SK-N-SH (cell line): ENCODE data around the gene CHST1. TPM values are rescaled to one million over a fixed set of nuclear protein-coding genes. Genes with fewer than 3 reads are reported as not detected.

Experiments
- CTCF ChIA-PET: fragments of 300-600, 350-600 bp; formaldehyde crosslinking; extraction: SDS; loops from one replicate; lab custom pipeline; 2021; lab: Yijun Ruan, JAX
- POLR2A ChIA-PET: fragments of 350-600 bp; sonication (Branson Sonifier 250); formaldehyde crosslinking; extraction: SDS; loops from one replicate; lab custom pipeline; 2020; ENCODE audit warnings: antibody characterized with exemption, inconsistent platforms; lab: Yijun Ruan, JAX
- DNase-seq: peaks from one replicate; pipeline ENCODE4 v3.0.0; 2012
- H2AFZ ChIP-seq: fragments of 200-600 bp; sonication (generic); 2 replicates; pipeline ENCODE4 v1.8.1; 2016; ENCODE audit warnings: antibody characterized with exemption, mild to moderate bottlenecking, low read depth
- H3F3A ChIP-seq: fragments of 200-600 bp; sonication (generic); replicated peaks from 2 replicates; pipeline ENCODE3; 2016; ENCODE audit warnings: antibody characterized with exemption, mild to moderate bottlenecking; ENCODE audit not compliant: insufficient read depth
- H3K27ac ChIP-seq, 2 experiments: fragments of 200-500 bp in 1 of 2; fragments of 200-600 bp in 1 of 2; sonication (Bioruptor generic) in 1 of 2; sonication (generic), shearing (Covaris generic) in 1 of 2; 2 replicates each; pipeline versions ENCODE4 v1.5.1 to v1.6.1; 2014 to 2016; ENCODE audit warnings: low read depth in 2 of 2, inconsistent platforms in 1 of 2, low read length in 1 of 2, mild to moderate bottlenecking in 1 of 2, mixed read lengths in 1 of 2
- H3K27me3 ChIP-seq: fragments of 200-600 bp; sonication (generic), shearing (Covaris generic); 2 replicates; pipeline ENCODE4 v1.6.1; 2016; ENCODE audit warnings: mixed run types; ENCODE audit not compliant: insufficient read depth
- H3K36me3 ChIP-seq, 2 experiments: fragments of 200-500 bp in 1 of 2; fragments of 200-600 bp in 1 of 2; sonication (Bioruptor generic) in 1 of 2; sonication (generic) in 1 of 2; replicated peaks in 1 of 2; 2 replicates each; pipeline versions ENCODE3 to v1.5.1; 2014 to 2016; ENCODE audit warnings: low read length in 1 of 2, mild to moderate bottlenecking in 1 of 2; ENCODE audit not compliant: insufficient read depth in 2 of 2, control insufficient read depth in 1 of 2
- H3K4me1 ChIP-seq, 2 experiments: fragments of 200-500 bp in 1 of 2; fragments of 200-600 bp in 1 of 2; sonication (Bioruptor generic) in 1 of 2; sonication (generic), shearing (Covaris generic) in 1 of 2; 2 replicates each; pipeline versions ENCODE4 v1.5.1 to v1.6.1; 2014 to 2016; ENCODE audit warnings: low read depth in 1 of 2, low read length in 1 of 2, mixed run types in 1 of 2; ENCODE audit not compliant: insufficient read depth in 2 of 2, control insufficient read depth in 1 of 2
- H3K4me2 ChIP-seq: fragments of 200-600 bp; sonication (generic), shearing (Covaris generic); 2 replicates; pipeline ENCODE4 v1.6.1; 2017; ENCODE audit warnings: mixed run types
- H3K4me3 ChIP-seq, 2 experiments: fragments of 200-500 bp in 1 of 2; fragments of 200-600 bp in 1 of 2; sonication (Bioruptor generic) in 1 of 2; sonication (generic), shearing (Covaris generic) in 1 of 2; 2 replicates each; pipeline versions ENCODE4 v1.5.1 to v1.8.1; 2014 to 2016; ENCODE audit warnings: low read depth in 2 of 2, inconsistent platforms in 1 of 2, low read length in 1 of 2, mild to moderate bottlenecking in 1 of 2, mixed read lengths in 1 of 2, moderate library complexity in 1 of 2
- H3K79me2 ChIP-seq: fragments of 200-600 bp; sonication (generic); 2 replicates; pipeline ENCODE4 v1.8.1; 2017; ENCODE audit warnings: mild to moderate bottlenecking; ENCODE audit not compliant: insufficient read depth
- H3K9ac ChIP-seq: fragments of 200-600 bp; sonication (generic); 2 replicates; pipeline ENCODE4 v1.6.1; 2017; ENCODE audit warnings: mixed run types
- H3K9me2 ChIP-seq: fragments of 200-600 bp; sonication (generic); 2 replicates; pipeline ENCODE4 v1.6.1; 2017; ENCODE audit warnings: mixed run types
- H3K9me3 ChIP-seq: fragments of 200-600 bp; sonication (generic); 2 replicates; pipeline ENCODE4 v1.6.1; 2017; ENCODE audit warnings: mixed run types, mild to moderate bottlenecking, moderate library complexity
- H4K20me1 ChIP-seq: fragments of 200-600 bp; sonication (generic); 2 replicates; pipeline ENCODE4 v1.6.1; 2017; ENCODE audit warnings: mild to moderate bottlenecking, mixed run types; ENCODE audit not compliant: insufficient read depth
- FOSL2 ChIP-seq: IDR thresholded peaks from 2 replicates; pipeline ENCODE4 v1.4.0; 2012; ENCODE audit warnings: low read depth, mild to moderate bottlenecking, moderate library complexity, borderline replicate concordance
- FOXM1 ChIP-seq: IDR thresholded peaks from 2 replicates; pipeline ENCODE4 v1.4.0; 2012; ENCODE audit warnings: low read depth, mild to moderate bottlenecking
- GABPA ChIP-seq: IDR thresholded peaks from 2 replicates; pipeline ENCODE4 v1.4.0; 2012; ENCODE audit warnings: low read depth, mild to moderate bottlenecking
- GATA2 ChIP-seq: sonication (generic); formaldehyde crosslinking; IDR thresholded peaks from 2 replicates; pipeline ENCODE4 v1.5.0; 2020; ENCODE audit warnings: mild to moderate bottlenecking, missing genetic modification reagents
- JUND ChIP-seq: IDR thresholded peaks from 2 replicates; pipeline ENCODE4 v1.4.0; 2012
- MXI1 ChIP-seq: IDR thresholded peaks from 2 replicates; pipeline ENCODE4 v1.6.1; 2012; ENCODE audit warnings: mild to moderate bottlenecking, low read depth, low read length, improper control_type of control experiment
- NRF1 ChIP-seq: IDR thresholded peaks from 2 replicates; pipeline ENCODE4 v1.6.1; 2012; ENCODE audit warnings: low read depth, mild to moderate bottlenecking, low read length
- PBX3 ChIP-seq: IDR thresholded peaks from 2 replicates; pipeline ENCODE4; 2012
- SIN3A ChIP-seq: IDR thresholded peaks from 2 replicates; pipeline ENCODE4 v1.6.1; 2012; ENCODE audit warnings: low read depth, mild to moderate bottlenecking, low read length, moderate library complexity, borderline replicate concordance
- SMC3 ChIP-seq: IDR thresholded peaks from 2 replicates; pipeline ENCODE4 v1.6.1; 2012; ENCODE audit warnings: low read depth, low read length, improper control_type of control experiment
- USF2 ChIP-seq: fragments of 150-350 bp; IDR thresholded peaks from 2 replicates; pipeline ENCODE4 v1.6.1; 2017; ENCODE audit warnings: antibody characterized with exemption, low read length, low read depth, borderline replicate concordance
- YY1 ChIP-seq: IDR thresholded peaks from 2 replicates; pipeline ENCODE4 v1.4.0; 2012; ENCODE audit warnings: low read depth, mild to moderate bottlenecking
- WGBS: methylation state at CpG from one replicate; pipeline ENCODE4 v1.1.6; 2017; ENCODE audit warnings: low lambda C conversion rate; 5-methylcytosine and 5-hydroxymethylcytosine counted together
- polyA plus RNA-seq, 3 experiments: library from polyadenylated mRNA; depleted of rRNA; stranded (reverse); fragments of >200 nt; gene quantifications; 2 replicates each; pipeline ENCODE4 v1.2.3, GENCODE V29; 2012
- TF ChIP-seq, protein P1 (sequence below): fragments of 200-600 bp; sonication (generic); IDR thresholded peaks from 2 replicates; pipeline ENCODE4 v1.6.1; 2017; ENCODE audit warnings: antibody characterized with exemption, mild to moderate bottlenecking, moderate library complexity
- TF ChIP-seq, protein P2 (sequence below): IDR thresholded peaks from 2 replicates; pipeline ENCODE4 v1.4.0; 2012; ENCODE audit warnings: low read depth, borderline replicate concordance

Gene CHST1
- polyA plus RNA-seq, 1 of the 3 experiments (the other 2 are of a cell fraction), result 4.9 TPM

GRCh38 chr11:45603946-45604682 lies 61.3 kb downstream of the CHST1 start:
- no peak overlapping the region for H3K9ac ChIP-seq
- H3K4me3 ChIP-seq, result no peak overlapping the region
- H4K20me1 ChIP-seq, result no peaks in the 10 kb centered on the region
- no peak overlapping the region for H2AFZ ChIP-seq
- no peaks in the 10 kb centered on the region for H3K9me3 ChIP-seq
- H3K4me1 ChIP-seq, result no peaks in the 10 kb centered on the region
- CTCF ChIA-PET, result interaction anchor here (0.6 to 1.3 kb wide), 3 partner anchors 11 to 168 kb away, joined by 3 read pairs; no protein-coding TSS in a partner anchor
- H3K4me2 ChIP-seq, result no peak overlapping the region
- H3K79me2 ChIP-seq, result no peaks in the 10 kb centered on the region
- H3K27ac ChIP-seq, result no peak overlapping the region
- H3K9me2 ChIP-seq, result no peaks in the 10 kb centered on the region
- POLR2A ChIA-PET, result no interaction called here
- no peaks in the 10 kb centered on the region for H3K36me3 ChIP-seq
- TF ChIP-seq, protein P1, sequence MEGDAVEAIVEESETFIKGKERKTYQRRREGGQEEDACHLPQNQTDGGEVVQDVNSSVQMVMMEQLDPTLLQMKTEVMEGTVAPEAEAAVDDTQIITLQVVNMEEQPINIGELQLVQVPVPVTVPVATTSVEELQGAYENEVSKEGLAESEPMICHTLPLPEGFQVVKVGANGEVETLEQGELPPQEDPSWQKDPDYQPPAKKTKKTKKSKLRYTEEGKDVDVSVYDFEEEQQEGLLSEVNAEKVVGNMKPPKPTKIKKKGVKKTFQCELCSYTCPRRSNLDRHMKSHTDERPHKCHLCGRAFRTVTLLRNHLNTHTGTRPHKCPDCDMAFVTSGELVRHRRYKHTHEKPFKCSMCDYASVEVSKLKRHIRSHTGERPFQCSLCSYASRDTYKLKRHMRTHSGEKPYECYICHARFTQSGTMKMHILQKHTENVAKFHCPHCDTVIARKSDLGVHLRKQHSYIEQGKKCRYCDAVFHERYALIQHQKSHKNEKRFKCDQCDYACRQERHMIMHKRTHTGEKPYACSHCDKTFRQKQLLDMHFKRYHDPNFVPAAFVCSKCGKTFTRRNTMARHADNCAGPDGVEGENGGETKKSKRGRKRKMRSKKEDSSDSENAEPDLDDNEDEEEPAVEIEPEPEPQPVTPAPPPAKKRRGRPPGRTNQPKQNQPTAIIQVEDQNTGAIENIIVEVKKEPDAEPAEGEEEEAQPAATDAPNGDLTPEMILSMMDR, result no peak
- TF ChIP-seq FOXM1 (no peak), YY1 (no peak), SMC3 (no peak), MXI1 (no peak), USF2 (no peak), NRF1 (no peak), JUND (no peak), GATA2 (CRISPR knock-in tag) (no peak), FOSL2 (no peak), PBX3 (no peak), SIN3A (no peak), GABPA (no peak)
- TF ChIP-seq, protein P2, sequence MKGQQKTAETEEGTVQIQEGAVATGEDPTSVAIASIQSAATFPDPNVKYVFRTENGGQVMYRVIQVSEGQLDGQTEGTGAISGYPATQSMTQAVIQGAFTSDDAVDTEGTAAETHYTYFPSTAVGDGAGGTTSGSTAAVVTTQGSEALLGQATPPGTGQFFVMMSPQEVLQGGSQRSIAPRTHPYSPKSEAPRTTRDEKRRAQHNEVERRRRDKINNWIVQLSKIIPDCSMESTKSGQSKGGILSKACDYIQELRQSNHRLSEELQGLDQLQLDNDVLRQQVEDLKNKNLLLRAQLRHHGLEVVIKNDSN, result no peak
- TF ChIP-seq, all 33 proteins: peak for 0
- no peaks in the 10 kb centered on the region for H3F3A ChIP-seq
- H3K27me3 ChIP-seq, result no peaks in the 10 kb centered on the region
- WGBS, result 51% methylated on average over 11 of the region's 11 CpGs
- DNase-seq, result no peak
